ENCODE results near the gene TM9SF4. TPM values are rescaled to one million over a fixed set of nuclear protein-coding genes. Genes with fewer than 3 reads are reported as not detected.
A peak's percentile ranks its signal among the peaks of the same experiment; 100 is the strongest.
"Not testable (repeated sequence)": the region's sequence is repeated elsewhere in the genome, so short reads cannot be mapped to it uniquely, and the experiment has no call there.

Gene TM9SF4
- total RNA-seq, 1 donor from 2014 or later: 52.2 TPM

DNA sequence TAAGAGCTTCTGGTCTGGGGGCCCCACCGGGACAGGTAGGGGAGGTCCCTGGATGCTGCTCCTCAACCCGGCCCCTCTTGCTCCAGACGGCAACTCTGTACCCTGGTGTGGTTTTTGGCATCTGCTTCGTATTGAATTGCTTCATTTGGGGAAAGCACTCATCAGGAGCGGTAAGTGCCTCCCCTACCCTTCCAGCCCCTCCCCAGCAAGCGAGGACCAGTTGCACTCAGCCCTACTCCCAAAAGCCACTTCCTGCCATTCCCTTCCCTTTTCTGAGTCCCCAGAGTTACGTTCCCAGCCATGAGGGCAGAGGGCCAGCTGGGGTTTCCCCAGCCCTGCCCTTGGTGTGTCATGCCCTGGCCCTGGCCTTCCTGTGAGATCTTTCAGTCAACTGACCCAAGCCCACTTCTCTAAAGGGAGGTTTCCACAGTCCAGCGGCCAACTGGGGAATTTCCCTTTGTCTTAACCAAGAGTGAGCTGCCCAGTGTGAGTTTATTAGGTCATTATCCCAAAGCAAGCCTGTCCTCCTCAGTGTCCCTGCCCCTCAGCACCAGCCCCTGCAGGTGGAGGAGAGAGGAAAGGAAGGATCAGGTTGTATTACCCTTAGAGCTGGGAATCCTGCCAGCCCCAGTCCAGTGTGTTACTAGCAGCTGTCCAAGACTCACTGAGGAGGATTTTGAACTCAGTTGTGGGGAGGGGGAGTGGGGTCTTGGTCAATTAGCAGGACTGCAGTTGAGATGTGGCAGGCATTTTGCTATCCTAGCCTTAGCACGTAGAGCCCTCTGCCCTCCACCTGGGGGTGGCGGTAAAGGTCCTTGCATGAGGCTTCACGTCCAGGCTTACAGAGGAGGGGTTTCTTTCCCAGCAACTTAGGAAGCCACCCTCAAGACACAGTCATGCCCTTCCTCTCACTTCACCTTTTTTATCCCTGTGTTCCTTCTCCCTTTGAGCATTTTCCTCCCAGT is 45.8 kb downstream of the TM9SF4 start:
- DNase-seq (ENCODE audit: extremely low read depth, low read depth, low spot score): peak; percentile 50

DNA sequence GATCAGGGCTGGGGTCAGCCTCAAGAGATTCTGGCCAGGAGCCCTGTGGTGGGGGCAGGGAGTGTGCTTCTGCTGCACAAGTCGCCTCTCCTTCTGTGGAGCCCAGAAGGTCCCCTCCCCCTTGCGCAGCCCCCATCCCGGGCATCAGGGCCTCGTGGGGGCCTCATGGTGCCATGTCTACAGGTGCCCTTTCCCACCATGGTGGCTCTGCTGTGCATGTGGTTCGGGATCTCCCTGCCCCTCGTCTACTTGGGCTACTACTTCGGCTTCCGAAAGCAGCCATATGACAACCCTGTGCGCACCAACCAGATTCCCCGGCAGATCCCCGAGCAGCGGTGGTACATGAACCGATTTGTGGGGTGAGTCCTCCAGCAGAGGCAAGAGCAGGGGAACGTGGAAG is 48.1 kb downstream of the TM9SF4 start:
- no peak for DNase-seq (ENCODE audit: extremely low read depth, low read depth, low spot score)

DNA sequence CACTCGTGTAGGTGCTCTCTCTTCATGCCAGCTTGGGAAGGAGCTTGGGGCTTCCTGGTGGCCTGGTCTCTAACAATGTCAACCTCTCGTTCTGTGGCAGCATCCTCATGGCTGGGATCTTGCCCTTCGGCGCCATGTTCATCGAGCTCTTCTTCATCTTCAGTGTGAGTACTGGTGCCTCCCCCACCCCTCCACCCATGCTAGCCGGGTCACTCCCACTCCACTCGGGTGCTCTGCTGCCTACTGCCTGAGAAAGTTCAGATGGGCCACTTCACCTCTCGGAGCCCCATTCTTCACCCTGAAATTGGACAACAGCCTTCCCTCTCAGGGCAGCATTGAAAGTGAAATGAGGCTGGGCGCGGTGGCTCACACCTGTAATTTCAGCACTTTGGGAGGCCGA is 48.8 kb downstream of the TM9SF4 start:
- no peak for DNase-seq (ENCODE audit: extremely low read depth, low read depth, low spot score)

DNA sequence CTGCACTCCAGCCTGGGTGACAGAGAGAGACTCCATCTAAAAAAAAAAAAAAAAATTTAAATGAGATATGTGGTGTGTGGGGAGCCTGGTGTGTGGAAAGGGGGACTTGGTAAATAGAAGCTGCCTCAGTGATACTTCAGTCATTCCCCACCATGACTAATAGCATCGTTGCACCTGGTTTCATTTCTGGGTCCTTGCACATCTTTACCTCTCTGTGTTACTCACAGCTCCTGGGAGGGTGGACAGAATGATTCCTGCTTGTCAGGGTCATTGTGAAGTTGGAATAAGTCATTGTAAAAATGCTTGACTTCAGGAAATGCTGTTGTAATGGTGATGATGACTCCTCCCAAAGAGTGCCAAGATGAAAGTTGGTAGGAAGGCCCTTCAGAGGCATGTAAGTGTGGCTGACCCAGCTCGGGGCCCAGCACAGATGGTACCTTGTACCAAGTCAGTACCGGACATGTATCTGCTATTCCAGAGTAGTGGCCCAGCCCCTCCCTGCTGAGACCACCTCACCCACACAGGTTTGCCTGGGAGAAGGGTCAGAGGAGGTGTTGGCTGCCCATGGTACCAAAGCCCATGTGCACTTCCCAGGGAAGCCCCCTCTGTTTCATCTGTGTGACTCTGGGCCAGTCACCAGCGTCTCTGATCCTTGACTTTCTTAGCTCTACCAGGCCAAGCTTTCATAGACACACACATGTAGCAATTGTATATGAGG is 49.6 kb downstream of the TM9SF4 start:
- DNase-seq (ENCODE audit: extremely low read depth, low read depth, low spot score): no peak

DNA sequence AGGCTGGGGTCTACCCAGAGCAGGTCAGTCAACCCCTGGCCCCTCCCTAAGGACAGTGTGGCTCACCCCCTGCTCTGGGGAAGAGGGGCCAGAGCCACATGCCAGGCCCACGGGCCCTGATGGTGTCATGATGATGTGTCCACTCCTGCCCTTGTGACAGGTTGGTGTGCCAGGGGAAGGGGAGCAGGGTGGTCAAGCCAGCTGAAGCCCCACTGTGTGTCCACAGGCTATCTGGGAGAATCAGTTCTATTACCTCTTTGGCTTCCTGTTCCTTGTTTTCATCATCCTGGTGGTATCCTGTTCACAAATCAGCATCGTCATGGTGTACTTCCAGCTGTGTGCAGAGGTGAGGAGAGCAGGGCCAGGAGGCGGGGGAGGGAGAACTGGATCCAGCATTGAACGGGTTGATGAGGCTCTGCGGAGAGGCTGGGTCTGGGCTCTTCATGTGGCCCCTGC is 50.3 kb downstream of the TM9SF4 start:
- DNase-seq (ENCODE audit: extremely low read depth, low read depth, low spot score): no peak

DNA sequence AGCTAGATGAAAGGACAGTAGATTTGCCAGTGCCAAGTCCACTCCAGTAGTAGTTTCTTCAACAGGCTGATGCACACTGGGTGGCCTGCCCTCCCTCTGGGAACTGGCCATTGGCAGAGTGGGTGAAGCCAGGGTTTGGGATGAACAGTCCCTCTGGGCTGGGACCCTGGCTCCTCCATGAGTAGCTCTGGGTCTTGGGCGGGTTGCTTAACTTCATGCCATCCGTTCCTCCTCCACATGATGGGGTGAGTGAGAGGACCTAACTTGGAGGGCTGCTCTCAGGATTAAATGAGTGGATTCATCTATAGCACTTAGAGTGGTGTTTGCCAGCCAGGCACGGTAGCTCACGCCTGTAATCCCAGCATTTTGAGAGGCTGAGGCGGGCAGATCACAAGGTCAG is 50.8 kb downstream of the TM9SF4 start:
- DNase-seq (ENCODE audit: extremely low read depth, low read depth, low spot score): no peak

DNA sequence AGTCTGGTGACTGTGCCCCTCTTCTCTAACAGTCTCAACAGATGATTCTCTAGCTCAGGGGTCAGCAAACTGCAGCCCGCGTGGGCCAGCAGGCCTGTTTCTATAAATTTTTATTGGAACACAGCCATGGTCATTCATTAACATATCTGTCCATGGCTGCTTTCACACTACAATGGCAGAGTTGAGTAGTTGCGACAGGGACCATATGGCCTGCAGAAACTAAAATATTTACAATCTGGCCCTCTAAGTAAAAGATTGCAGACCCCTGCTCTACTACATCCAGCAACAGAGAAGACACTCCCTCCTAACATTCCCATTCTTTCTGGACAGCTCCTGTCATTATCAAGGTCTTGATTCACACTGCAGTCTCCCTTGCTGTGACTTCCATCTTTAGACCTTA is 52.8 kb downstream of the TM9SF4 start:
- no peak for DNase-seq (ENCODE audit: extremely low read depth, low read depth, low spot score)

DNA sequence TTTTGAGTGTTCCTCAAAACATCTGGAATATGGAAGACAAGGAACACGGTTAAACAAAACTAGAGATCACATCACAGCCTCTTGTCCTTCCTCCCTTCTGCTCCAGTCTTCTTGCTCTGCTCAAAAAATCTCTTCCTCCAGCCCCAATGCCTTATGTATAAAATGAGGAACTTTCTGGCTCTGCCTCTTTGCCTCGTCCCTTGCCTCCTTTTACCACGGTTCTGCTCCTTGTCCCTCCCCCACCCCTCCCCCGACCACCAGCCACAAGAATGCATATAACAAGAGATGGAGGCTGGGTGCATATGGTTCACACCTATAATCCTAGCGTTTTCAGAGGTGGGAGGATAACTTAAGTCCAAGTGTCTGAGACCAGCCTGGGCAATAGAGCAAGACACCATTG is 54.4 kb downstream of the TM9SF4 start:
- no peak for DNase-seq (ENCODE audit: extremely low read depth, low read depth, low spot score)

DNA sequence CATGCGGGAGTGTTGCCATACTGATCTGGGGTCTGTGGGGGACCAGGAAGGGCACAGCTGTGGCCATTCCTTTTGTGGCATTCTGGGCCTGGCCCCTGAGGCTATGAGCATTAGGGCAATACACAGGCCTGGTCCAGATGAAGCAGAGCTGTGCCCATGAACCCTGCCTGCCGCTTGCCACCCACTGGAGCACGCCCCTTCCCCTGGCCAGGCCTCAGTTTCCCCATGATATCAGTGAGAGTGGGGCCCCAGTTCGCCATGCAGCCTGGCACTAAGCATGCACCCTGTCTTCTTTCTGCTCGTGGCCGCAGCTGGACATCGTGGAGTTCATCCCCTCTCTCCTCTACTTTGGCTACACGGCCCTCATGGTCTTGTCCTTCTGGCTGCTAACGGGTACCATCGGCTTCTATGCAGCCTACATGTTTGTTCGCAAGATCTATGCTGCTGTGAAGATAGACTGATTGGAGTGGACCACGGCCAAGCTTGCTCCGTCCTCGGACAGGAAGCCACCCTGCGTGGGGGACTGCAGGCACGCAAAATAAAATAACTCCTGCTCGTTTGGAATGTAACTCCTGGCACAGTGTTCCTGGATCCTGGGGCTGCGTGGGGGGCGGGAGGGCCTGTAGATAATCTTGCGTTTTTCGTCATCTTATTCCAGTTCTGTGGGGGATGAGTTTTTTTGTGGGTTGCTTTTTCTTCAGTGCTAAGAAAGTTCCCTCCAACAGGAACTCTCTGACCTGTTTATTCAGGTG is 55.6 kb downstream of the TM9SF4 start:
- no peak for DNase-seq (ENCODE audit: extremely low read depth, low read depth, low spot score)

DNA sequence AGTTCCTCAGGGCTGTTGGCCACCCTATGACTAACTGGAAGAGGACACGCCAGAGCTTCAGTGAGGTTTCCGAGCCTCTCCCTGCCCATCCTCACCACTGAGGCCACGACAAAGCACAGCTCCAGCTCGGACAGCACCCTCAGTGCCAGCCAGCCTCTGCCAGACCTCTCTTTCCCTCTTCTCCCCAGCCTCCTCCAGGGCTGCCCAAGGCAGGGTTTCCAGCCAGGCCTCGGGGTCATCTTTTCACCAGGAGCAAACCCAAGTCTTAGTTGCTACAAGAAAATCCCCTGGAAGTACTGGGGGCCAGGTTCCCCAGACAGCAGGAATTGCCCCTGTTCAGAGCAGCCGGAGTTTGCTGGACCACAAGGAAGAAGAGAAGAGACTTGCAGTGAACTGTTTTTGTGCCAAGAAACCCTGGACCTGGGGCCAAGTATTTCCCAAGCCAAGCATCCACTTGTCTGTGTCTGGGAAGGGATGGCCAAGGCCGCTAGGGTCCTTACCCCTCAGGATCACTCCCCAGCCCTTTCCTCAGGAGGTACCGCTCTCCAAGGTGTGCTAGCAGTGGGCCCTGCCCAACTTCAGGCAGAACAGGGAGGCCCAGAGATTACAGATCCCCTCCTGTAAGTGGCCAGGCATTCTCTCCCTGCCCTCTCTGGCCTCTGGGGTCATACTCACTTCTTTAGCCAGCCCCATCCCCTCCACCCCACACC is 56.5 kb downstream of the TM9SF4 start:
- no peak for DNase-seq (ENCODE audit: extremely low read depth, low read depth, low spot score)

DNA sequence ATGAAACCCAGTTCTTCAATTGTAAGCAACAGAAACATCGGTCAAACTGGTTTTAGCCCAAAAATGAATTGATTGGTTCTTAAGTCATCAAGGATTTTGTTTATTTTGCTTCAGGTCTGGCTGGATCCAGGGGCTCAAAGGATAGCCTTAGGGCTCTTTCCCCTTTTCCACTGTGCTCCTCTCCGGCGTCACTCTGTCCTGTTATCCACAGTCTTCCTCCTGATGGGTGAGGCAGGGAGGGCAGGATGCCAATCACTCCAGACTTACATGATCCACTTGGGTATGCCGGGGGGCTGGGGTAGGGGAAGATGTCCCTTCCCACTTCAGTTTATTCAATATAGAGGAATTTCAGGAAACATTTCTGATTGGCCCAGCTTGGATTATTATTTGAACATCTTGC is 58.0 kb downstream of the TM9SF4 start:
- DNase-seq (ENCODE audit: extremely low read depth, low read depth, low spot score): no peak

DNA sequence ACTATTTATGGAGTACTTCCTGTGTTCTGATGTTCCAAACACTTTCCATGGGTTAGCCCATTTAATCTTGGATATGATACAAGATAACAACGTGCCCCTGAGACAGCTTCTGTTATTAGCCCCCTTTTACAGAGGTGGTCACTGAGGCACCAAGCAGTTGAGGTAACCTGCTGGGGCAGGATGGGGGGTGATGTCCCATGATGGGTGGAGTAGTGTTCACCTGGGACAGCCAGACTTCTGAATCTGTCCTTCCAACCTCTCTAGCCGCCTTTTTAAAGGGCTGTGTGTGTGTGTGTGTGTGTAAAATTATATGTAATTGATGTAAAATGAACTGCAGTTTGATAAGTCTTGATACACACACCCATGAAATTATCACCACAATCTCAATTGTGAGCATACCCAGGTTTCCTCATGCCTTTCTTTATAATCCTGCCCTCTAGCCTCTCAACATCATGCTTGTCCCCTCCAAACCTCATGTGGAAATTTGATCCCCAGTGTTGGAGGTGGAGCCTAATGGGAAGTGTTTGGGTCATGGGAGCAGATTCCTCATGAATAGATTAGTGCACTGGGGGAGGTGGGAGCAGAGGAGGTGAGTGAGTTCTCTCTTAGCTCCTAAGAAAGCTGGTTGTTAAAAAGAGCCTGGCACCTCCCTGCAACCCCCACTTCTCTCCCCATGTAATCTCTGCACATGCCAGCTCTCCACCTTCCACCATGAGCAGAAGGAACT is 58.8 kb downstream of the TM9SF4 start:
- no peak for DNase-seq (ENCODE audit: extremely low read depth, low read depth, low spot score)

DNA sequence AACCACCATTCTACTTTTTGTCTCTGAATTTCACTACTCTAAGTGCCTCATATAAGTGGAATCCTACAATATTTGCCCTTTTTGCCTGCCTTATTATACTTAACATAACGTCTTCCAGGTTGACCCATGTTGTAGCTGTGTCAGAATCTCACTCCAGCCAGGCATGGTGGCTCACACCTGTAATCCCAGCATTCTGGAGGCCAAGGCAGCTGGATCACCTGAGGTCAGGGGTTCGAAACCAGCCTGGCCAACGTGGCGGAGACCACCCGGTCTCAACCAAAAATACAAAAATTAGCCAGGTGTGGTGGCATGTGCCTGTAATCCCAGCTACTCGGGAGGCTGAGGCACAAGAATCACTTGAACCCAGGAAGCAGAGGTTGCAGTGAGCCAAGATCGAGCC is 68.2 kb downstream of the TM9SF4 start:
- DNase-seq (ENCODE audit: extremely low read depth, low read depth, low spot score): not testable (repeated sequence)

DNA sequence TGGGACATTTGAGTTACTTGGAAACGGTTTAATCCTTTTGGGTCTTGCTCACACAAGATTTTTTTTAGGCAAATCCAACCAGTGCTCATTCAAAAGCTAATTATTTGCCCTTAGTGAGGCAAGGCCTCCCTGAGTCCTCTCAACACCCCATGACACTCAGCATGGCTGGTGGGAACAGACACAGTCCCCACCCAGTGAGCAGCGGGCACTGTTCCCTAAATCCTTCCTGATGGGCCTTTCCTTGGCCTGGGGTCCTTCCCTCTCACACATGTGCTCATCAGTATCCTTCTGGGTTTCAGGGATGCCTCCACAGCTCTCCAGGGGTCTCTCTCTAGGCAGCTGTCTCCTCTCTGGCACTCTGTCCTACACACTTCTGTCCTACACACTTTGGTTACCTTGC is 70.0 kb downstream of the TM9SF4 start:
- DNase-seq (ENCODE audit: extremely low read depth, low read depth, low spot score): no peak

DNA sequence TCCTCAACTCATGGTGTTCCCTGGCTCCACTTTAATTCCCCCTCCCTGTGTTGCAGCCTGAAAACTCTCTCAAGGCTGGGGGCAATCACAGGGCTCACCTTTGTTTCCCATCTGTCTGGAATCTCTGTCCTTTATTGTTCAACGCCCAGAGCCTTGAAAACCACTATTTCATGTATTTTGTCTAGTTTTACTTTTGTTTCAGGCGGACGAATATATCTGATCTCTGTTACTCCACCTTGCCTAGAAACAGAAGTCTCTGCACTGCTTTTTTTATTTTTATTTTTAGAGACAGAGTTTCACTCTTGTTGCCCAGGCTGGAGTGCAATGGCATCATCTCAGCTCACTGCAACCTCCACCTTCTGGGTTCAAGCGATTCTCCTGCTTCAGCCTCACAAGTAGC is 70.4 kb downstream of the TM9SF4 start:
- DNase-seq (ENCODE audit: extremely low read depth, low read depth, low spot score): no peak

DNA sequence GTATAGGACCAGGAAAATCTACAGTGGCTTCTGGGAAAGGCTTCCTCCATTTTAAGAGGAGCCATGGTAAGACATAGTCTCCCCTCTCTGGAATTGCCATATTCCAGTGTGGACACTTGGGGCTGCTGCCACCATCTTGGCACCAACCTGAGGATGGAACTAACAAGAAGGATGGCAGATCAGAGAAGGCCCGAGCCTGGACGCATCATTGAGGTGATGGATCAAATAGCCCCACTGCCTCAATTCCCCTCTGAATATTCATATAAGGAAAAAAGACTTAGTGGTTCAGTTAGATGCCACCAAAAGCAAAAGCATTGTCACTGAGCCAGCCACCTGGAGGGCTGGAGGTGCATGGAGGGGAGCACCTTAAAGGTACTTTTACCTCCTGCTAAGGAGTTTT is 72.1 kb downstream of the TM9SF4 start:
- no peak for DNase-seq (ENCODE audit: extremely low read depth, low read depth, low spot score)

DNA sequence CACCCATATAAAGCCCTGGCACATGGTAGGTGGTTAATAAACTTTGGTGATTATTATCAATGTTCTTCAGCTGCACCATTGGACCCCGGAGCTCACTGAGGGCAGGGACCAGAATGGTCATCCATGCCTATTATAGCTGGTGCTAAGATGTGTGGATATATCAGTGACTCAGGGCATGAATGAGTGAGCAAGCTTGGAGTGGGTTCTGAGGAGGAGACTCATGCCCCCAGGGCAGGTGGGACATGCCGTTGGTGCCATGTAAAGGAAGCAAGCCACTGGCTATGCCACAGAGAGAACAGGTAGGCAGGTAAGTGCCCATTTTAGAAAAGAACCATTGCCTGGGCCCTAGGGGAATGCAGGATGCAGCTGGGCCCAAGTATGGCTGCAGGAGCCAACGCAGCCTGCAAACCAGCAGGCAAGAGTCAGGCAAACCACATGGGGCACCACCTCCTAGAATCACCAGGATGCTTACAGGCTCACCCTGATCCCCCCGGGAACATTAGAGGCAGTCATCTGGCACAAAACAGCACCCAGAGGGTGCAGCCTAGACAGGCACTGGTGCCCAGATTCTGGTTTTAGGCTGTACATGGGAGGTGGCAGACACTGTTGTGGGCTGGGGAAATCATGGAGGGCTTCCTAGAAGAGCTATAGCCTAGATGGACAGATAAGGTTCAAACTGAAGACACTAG is 74.6 kb downstream of the TM9SF4 start:
- DNase-seq (ENCODE audit: extremely low read depth, low read depth, low spot score): no peak

DNA sequence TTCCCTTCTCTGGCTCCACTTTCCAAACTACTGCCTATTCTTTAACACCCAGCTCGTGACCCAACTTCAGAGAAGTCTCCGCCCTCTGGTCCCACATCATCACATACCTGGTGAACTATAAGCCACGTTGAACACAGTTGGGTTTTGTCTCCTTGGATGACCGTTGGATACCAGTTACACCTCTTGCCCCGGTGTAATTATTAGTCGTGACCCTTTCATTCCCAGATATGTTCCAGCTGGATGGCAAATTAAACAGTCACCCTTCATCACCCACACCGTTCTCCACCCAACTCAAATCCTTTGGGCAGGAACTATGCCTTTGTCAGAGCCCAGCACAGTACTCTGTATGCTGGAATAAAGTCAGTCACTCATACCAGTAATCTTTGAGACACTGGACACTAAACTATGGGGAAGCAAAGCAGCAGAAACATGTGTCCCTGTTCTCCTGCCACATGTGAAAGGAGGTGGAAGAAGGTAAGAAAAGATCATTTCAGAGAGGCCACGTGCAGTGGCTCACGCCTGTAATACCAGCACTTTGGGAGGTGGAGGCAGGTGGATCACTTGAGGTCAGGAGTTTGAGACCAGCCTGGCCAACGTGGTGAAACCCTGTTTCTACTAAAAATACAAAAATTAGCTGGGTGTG is 75.6 kb downstream of the TM9SF4 start:
- no peak for DNase-seq (ENCODE audit: extremely low read depth, low read depth, low spot score)

DNA sequence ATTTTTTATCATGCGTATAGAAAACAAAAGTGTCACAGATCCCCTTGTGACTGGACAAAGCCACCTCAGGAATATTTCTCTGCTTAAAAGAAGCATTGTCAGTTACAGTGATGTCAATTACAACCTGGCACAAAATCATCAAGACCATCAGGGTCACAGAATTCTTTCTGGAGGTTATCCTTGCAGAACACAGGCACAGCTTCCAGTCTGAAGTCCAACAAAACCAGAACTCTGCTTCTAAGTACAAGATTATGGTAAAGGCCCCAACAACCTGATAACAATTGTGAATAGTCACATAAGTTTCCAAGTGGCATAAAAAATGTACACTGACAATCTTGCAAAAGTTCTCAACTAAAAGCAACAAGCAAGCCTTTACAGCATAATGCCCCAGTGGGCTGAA is 77.0 kb downstream of the TM9SF4 start:
- DNase-seq (ENCODE audit: extremely low read depth, low read depth, low spot score): no peak
